DMS153 treated with DMSO at 0.1 percent for 48 hours (cell line): ENCODE data around the gene LARP7.
"Not testable (repeated sequence)": the region's sequence is repeated elsewhere in the genome, so short reads cannot be mapped to it uniquely, and the experiment has no call there.

Experiments used
- DNase-seq: peaks from one replicate; lab custom pipeline; 2025; ENCODE audit not compliant: unreplicated experiment; lab: John Stamatoyannopoulos, UW

Gene LARP7

DNA sequence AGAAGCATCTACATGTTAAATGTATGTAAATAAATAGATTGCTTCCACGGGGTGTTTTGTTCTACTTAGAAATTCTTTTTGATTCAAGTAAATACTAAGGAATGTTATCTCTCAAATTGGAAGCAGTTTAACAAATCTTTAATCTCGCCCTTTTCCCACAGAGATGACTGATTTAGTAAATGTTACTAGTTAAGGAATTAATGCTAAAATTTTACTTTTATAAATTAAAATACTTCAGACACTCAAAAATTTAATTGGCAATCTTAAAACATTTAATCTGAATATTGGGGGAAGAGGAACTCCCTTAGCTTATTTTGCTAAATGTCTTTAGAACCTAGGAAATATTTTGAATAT, 12.1 kb downstream of the LARP7 start:
- no peak for DNase-seq

DNA sequence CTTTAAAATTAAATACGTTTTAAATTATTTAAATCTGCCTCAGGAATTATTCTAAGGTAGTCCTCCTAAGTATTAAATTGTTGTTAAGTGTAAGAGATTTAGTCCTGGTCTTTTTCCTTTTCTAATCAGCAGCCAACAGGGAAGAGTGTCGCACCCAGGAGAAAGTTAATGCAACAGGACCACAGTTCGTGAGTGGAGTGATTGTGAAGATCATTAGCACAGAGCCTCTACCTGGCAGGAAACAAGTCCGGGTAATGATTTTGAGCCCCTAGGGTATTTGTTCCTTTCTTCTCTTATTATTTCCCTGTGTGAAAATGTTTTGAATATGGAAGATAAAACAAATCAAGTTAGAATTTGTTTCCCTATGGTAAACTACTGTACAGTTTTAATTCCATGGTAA, 13.4 kb downstream of the LARP7 start:
- DNase-seq: no peak

DNA sequence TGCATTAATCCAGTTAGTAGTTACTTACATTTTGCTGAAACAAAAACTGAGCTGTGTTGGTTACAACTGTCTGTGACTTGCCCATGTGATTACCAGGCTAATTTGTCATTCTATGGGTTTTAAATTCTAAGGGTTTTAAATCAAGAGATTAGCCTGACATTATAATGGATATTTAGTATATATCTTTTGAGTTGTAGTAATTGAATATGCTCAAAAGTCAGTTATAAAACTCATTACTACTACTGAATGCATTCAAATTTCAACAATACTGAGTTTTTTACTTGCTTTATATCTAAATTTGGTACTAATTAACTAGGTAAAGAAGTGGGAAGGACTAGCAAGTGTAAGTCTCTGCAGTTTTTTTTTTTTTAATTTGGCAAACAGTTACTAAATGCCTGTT, 14.7 kb downstream of the LARP7 start:
- no peak for DNase-seq

DNA sequence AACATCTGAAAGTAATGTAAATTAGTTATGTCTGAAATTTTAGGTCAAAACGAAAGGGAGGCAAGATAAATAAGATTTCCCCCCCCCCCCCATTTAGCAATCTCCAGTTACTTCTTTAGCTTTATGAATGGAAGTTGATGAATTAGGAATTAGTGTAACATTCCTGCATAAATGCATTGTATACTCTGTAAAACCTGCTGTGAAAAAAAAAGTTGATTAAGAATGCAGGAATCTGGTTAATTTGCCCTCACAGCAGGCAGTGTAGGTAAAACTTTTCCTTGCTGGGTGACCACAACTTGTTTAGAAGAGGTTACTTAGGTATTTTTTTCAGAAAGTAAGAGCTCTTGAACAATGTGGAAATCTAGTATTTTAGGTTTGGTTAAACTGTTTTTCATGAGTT, 15.3 kb downstream of the LARP7 start:
- DNase-seq: no peak

DNA sequence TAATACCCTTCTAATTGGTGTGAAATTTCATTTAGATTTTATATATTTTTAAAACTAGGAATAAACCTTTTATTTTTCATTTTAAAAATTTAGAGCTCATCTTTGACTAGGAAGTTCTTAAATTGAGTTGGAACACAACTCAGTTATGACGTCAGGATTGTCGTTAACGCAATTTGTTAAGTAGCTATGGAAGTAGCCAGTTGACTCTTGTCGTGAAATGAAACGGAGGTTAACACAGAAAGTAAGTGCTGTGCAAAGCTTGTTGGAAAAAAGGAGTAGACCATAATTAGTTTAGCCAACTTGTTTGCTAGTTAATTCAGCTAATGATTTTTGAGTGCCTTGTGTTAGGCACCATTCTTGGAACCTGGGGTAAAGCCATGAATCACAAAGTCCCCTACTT, 18.3 kb downstream of the LARP7 start:
- no peak for DNase-seq

DNA sequence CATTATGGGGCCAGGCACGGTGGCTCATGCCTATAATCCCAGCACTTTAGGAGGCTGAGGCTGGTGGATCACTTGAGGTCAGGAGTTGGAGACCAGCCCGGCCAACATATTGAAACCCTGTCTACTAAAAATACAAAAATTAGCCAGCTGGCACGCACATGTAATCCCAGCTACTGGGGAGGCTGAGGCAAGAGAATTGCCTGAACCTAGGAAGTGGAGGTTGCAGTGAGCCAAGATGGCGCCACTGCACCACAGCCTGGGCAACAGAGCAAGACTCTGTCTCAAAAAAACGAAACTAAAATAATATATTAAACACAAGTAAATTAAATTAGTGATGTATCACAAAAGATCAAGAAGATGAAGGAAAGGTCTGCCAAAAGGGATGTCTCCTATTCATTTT, 19.2 kb downstream of the LARP7 start:
- not testable (repeated sequence) for DNase-seq

DNA sequence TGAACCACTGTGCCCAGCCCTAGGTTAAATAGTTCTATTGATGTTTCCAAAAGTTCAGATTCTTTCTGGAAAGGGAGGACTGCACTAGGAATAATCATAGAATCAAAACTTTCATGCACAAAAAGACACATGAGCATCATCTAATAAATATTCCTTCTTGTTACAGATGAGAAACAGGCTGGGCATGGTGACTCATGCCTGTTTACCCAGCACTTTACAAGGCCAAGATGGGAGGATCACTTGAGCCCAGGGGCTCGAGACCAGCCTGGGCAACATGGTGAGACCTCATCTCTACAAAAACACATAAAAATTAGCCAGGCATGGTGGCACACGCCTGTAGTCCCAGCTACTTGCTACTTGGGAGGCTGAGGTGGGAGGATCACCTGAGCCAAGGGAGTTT, 27.7 kb downstream of the LARP7 start:
- no peak for DNase-seq

DNA sequence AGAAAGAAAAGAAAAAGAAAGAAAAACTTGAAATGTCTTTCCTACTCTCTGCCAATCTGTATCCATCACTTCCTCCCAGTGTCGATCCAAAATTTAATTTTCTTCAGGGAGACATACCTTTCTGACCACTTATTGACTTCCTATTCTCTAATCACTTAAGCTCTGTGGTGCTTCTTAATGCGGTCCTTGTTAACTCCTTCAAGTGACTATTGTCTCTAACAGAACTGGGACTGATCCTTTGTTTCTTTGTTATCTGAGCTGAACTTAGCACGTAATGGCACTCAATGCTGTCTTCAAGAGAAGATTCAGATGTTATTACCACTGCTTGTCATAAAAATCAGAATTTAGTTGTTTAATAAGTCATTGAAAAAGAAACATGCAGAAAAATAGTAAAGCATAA, 31.2 kb downstream of the LARP7 start:
- no peak for DNase-seq

DNA sequence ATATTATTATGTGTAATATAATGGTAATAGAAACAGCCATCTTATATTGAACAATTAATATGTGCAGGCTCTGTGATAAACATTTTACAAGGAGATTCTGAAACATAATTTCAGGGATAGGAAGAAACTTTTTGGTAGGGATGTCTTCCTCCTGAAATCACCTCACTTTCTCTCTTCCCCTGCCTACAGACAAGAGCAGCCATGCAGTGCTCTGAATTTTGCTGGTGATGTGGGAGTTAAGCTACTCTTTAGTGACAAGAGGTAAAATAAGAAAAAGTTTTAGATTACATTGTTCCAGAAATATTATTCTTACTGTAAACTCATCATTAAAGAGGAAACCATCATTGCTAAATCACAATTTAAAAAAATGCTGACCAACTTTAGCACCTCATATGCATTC, 36.1 kb downstream of the LARP7 start:
- no peak for DNase-seq

DNA sequence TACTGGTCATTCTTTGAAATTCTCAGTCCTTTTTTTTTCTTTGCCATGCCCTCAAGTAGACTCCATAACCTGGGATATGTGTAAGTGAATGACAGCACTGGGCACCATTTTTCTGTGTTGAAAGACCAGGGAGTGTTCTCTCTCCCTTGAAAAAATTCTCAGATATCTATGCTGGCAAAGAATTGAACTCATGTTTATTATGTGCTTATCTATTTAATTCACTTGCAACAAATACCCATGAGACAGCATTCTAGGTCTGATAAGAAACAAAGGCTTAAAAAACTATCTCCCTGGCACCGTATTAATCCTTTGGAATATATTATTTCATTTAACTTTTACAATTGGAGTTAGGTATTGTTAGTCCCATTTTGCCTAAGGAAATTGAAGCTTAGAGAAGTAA, 36.7 kb downstream of the LARP7 start:
- no peak for DNase-seq

DNA sequence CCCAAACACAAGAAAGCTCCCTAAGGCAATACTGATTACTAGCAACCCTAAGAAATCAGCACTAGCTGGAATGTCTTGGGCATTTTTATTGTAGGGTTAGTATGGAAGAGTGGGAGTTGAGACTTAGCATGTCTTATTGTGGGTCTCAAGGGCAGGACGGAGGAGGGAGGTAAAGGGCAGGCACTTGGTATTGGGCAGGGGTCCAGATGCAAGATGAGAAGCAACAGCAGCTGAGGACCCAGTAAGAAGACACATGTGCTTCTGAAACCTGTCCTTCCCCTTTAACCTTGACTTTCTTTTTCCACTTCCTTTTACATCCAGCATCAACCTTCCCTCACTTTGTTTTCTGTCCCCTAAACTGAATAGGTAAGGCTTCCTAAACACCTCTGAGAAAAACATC, 37.4 kb downstream of the LARP7 start:
- no peak for DNase-seq

DNA sequence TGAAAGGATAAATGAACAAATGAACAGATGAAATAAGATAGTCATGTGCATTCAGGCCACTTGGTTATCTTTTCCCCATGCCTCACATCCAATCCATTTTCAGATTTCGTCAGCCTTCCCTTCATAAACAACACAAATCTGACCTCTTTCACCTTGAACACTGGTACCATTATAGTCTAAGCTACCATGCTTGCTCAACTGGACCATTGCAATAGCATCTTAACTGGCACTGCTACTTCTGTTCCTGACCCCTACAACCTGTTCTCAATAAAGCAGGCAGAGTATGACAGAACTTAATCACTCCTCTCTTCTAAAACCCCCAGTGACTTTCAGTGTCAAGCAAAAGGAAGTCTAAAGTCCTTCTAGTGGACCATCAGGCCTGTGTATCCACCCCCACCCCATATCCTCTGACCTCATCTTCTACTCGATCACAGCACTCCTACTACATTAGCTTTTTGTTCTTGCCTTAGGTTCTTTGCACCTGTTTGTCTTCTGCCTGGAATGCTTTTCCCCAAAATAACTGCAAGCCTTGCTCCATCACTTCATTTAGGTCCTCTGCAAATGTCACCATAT, 40.7 kb downstream of the LARP7 start:
- DNase-seq: no peak

DNA sequence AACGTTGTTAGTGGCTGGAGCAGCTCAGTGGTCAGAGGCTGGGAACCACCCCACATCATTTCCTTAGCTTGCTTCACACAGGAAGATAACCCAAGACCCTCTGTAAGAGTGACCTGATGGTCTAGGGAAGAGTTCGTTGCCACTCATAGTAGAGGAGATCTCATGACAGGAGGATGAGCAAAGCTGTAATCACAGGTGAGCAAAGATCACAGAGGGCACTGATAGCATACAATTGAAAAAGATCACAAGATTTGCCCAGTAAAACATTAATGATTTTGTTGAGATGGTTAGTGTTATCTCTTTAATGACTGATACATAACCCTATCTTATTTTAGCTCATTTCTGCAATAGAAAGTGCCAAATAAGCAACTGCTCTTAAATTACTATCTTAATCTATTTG, 44.1 kb downstream of the LARP7 start:
- DNase-seq: no peak

DNA sequence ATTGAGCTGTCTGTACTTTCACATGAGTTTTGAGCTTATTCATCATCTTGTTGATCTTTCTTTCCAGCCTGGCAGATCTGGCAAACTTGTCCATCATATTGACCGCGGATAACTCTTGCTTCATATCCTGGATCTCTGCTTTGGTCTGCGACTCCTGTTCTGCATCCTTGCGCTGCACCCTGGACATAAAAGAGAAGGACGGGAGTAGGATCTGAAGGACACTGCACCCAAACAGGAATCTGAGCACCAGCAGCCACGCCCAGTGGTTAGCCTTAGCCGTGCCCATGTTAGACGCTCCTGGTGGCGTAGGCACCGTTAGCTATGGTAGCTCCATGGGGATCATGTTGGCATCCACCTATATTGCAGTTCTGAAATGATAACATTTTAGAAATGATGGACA, 56.6 kb downstream of the LARP7 start:
- DNase-seq: no peak

DNA sequence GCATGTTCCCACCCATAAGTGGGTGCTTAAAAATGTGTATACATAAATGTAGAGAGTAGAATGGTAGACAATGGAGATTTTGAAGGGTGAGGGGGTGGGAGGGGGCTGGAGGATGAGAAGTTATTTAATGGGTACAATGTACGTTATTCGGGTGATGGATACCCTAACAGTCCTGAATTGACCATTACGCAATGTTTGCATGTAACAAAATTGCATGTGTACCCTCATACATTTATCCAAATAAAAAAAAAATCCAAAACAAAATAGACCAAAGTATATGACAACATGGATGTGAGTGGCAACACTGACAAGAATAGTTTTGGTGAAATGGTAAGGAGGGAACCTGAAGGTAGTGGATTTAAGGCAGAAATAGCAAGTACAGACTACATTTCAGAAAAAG, 63.7 kb downstream of the LARP7 start:
- no peak for DNase-seq

DNA sequence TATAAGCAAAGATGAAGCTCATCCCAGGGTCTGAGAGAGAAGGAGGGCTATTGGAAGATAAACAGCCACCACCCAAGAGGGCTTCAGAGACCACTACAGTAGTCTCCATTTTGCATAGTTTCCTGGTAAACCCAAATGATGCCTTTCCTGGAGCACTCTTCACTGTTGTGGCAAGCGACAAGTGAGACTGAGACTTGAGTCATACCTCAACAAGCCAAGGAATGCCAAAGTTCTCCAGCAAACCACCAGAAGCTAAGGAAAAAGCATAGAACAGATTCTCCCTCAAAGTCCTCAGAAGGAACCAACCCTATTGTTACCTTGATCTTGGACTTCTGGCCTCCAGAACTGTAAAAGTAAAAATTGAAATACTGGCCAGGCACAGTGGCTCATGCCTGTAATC, 65.9 kb downstream of the LARP7 start:
- DNase-seq: no peak

DNA sequence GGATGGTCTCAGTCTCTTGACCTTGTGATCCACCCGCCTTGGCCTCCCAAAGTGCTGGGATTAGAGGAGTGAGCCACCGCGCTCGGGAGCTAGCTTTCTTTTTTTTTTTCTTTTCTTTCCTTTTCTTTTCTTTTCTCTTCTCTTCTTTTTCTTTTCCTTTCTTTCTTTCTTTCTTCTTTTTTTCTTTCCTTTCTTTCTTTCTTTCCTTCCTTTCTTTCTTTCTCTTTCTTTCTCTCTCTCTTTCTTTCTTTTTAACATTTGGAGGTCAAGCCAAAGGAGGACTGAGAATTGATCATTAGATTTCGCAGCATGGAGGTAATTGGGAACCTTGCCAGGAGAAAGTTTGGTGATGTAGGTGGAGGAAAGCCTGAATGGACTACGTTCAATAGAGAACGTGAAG, 67.4 kb downstream of the LARP7 start:
- DNase-seq: no peak

DNA sequence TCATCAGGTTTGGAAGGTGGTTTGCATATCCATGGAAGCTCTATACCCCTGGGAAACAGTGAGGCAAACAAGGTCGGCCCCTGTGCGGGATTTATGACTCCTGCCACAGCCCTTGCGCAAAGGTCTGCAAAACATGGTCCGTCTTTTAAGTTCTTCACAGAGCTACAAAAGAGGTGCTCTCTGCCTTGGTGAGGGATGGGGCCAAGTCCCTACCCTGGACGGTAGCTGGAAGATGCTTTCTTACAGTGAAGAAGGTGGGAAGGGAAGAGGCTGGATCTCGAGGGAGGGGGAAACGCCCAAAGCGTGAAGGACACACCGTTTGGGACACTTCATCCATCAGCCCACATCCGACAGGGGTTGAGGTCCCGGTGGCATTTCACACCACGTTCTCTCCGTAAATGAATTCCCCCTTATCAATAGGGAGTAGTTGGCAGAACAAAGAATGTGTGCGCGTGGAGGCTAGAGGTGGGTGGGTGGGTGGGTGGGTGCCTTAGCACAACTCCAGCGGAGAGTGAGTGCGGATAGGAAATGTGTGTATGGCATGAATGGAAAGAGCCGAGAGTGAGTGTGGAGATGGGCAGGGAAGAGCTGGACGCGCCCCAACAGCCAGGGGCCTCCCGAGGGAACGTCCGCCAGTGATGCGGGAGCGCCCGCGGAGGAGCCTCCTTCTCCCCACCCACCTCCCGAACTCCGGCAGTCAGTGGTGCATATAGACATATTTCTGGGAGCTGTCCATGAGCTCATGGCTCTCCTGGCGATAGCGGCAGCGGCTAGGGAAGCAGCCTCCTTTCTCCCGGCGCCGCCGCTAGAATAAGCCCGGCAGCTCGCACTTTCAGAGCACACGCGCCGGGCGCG, 68.3 kb downstream of the LARP7 start:
- no peak for DNase-seq

DNA sequence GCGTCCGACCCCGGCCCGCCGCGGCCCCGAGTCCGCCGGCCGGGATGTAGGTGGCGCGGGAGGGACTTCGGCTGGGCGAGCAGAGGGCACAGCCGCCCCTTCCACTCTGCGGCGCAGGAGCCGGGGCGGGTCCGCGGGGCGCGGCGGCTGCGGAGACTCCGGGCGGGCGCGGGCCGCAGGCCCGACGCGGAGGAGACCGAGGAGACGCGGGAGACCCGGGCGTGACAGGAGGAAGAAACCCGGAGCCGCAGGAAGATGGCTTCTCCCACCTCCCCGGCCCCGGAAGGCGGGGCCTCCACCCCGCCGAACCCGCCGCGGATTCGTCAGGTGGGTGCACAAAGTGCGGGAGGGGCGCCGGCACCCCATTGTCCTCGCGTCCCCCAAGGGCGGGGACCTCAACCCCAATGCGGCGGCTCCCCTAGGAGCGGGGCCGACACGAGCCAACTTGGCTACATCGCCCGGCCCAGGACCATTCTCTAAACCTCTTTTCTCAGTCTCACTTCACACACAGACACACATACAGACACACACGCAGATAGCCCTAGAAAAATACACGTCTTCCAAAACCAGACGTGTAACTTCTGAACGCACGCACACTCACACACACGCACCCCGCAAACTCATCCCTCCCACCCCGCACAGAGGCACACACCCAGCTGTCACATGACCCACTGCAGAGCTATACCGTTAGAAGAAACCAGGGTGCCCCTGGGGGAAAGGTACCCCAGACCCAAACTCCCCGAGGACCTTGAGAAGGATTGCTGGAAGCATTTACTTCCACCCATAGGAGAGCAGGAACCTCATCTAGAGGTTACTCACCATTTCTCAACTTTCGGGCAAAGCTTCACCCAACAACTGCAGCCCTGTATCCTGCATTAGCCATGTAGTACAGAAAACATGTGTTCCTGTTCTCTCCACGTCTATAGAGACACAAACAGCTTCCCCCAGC, 69.2 kb downstream of the LARP7 start:
- DNase-seq: not testable (repeated sequence)

DNA sequence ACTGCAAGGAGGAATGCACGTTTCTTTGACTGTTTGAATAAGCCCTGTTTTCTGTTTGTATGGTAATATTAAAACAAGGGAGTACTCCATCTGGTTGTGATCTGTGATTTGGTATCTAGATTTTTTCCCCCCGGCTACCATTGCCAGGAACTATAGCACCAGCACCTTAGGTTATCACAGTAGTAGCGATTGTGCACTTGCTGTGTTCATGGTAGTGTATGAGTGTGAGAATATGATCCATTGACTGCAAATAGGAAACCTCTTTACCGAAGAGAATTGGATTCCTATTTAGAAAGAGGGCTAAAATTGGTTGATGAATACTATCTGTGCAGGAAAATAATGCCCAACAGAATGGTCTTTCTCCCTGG, 69.9 kb downstream of the LARP7 start:
- DNase-seq: no peak
